H1 (cell line): ENCODE results near the gene ADAMTSL2. TPM values are rescaled to one million over a fixed set of nuclear protein-coding genes. Genes with fewer than 3 reads are reported as not detected.

ENCODE experiments used
- CTCF ChIA-PET: fragments of 300-600 bp; sonication (Branson Sonifier 250); formaldehyde crosslinking; loops from one replicate; lab custom pipeline; 2021; ENCODE audit not compliant: partially characterized antibody; lab: Charles Lee
- POLR2A ChIA-PET: fragments of 300-600 bp; sonication (Branson Sonifier 250); formaldehyde crosslinking; loops from one replicate; lab custom pipeline; 2021; ENCODE audit warnings: inconsistent platforms; ENCODE audit not compliant: partially characterized antibody; lab: Charles Lee
- DNase-seq, 2 experiments: peaks; one replicate each; pipeline versions ENCODE4 v3.0.0 to v3.0.0-alpha.2; 2010 to 2022; ENCODE audit warnings: low spot score in 2 of 2, low read depth in 1 of 2, mixed read lengths in 1 of 2
- FAIRE-seq: peaks from 2 replicates; lab custom pipeline; 2011; peaks lifted over from hg19 to GRCh38; lab: Jason Lieb, UNC
- H2AFZ ChIP-seq: 2 replicates; pipeline ENCODE4 v1.8.1; 2012; ENCODE audit warnings: low read length, inconsistent platforms
- H2AK5ac ChIP-seq: 2 replicates; pipeline ENCODE4 v1.6.1; 2013; ENCODE audit warnings: low read depth, low read length
- H2BK120ac ChIP-seq: replicated peaks from 2 replicates; pipeline ENCODE3; 2013; ENCODE audit warnings: low read depth, low read length, inconsistent platforms
- H2BK12ac ChIP-seq: 2 replicates; pipeline ENCODE4 v1.6.1; 2013; ENCODE audit warnings: low read depth, low read length
- H2BK15ac ChIP-seq: 2 replicates; pipeline ENCODE4 v1.6.1; 2013; ENCODE audit warnings: low read length
- H2BK20ac ChIP-seq: 2 replicates; pipeline ENCODE4 v1.6.1; 2013; ENCODE audit warnings: low read length
- H2BK5ac ChIP-seq: 2 replicates; pipeline ENCODE4 v1.6.1; 2013; ENCODE audit warnings: low read depth, low read length
- H3K14ac ChIP-seq: 2 replicates; pipeline ENCODE4 v1.6.1; 2013; ENCODE audit warnings: inconsistent platforms; ENCODE audit not compliant: insufficient read length
- H3K18ac ChIP-seq: 2 replicates; pipeline ENCODE4 v1.6.1; 2013; ENCODE audit warnings: low read length; ENCODE audit errors: extremely low read depth
- H3K23ac ChIP-seq: 2 replicates; pipeline ENCODE4 v1.6.1; 2013; ENCODE audit warnings: inconsistent platforms; ENCODE audit not compliant: insufficient read length
- H3K23me2 ChIP-seq: 2 replicates; pipeline ENCODE4 v1.6.1; 2013; ENCODE audit warnings: low read depth, low read length
- H3K27ac ChIP-seq: 2 replicates; pipeline ENCODE4 v1.6.1; 2011; ENCODE audit warnings: low read depth, low read length, inconsistent platforms
- H3K27me3 ChIP-seq, 4 experiments: replicated peaks in 1 of 4; 1 replicate in 1 of 4; 2 replicates in 3 of 4; pipeline versions ENCODE4 v1.6.1 to v1.8.1; 2011 to 2013; ENCODE audit warnings: low read length in 3 of 4, mild to moderate bottlenecking in 3 of 4, inconsistent platforms in 2 of 4, mixed read lengths in 2 of 4, moderate library complexity in 1 of 4; ENCODE audit not compliant: control insufficient read depth in 3 of 4, insufficient read depth in 3 of 4; ENCODE audit errors: extremely low read depth in 1 of 4
- H3K36me3 ChIP-seq, 4 experiments: 2 replicates each; pipeline versions ENCODE4 v1.6.1 to v1.8.1; 2011 to 2013; ENCODE audit warnings: mild to moderate bottlenecking in 4 of 4, low read length in 3 of 4, moderate library complexity in 2 of 4, control low read depth in 1 of 4, inconsistent platforms in 1 of 4; ENCODE audit not compliant: insufficient read depth in 4 of 4, control insufficient read depth in 2 of 4
- H3K4ac ChIP-seq: replicated peaks from 2 replicates; pipeline ENCODE3; 2013; ENCODE audit warnings: low read length, low read depth, mixed read lengths, inconsistent platforms; ENCODE audit not compliant: insufficient read length
- H3K4me1 ChIP-seq, 4 experiments: replicated peaks in 1 of 4; 1 replicate in 1 of 4; 2 replicates in 3 of 4; pipeline versions ENCODE4 v1.6.1 to v1.8.1; 2011 to 2013; ENCODE audit warnings: low read length in 3 of 4, inconsistent platforms in 2 of 4, mixed read lengths in 1 of 4; ENCODE audit not compliant: insufficient read depth in 4 of 4, control insufficient read depth in 3 of 4
- H3K4me2 ChIP-seq, 2 experiments: 2 replicates each; pipeline versions ENCODE4 v1.6.1 to v1.8.1; 2011 to 2013; ENCODE audit warnings: low read depth in 2 of 2, low read length in 2 of 2, control low read depth in 1 of 2, inconsistent platforms in 1 of 2, mild to moderate bottlenecking in 1 of 2; ENCODE audit not compliant: insufficient read depth in 1 of 2
- H3K4me3 ChIP-seq, 4 experiments: fragments of 200-600, 300-600 bp in 1 of 4; sonication (generic), shearing (Covaris generic), sonication (Bioruptor Twin) in 1 of 4; 2 replicates each; pipeline versions ENCODE4 v1.5.1 to v1.8.1; 2011 to 2016; ENCODE audit warnings: low read length in 4 of 4, low read depth in 3 of 4, control low read depth in 2 of 4, inconsistent platforms in 2 of 4, mild to moderate bottlenecking in 2 of 4, mixed read lengths in 1 of 4, moderate library complexity in 1 of 4; ENCODE audit not compliant: insufficient read depth in 2 of 4; ENCODE audit errors: extremely low read depth in 1 of 4
- H3K56ac ChIP-seq: replicated peaks from 2 replicates; pipeline ENCODE3; 2013; ENCODE audit warnings: low read depth, mild to moderate bottlenecking, mixed read lengths, low read length, inconsistent platforms; ENCODE audit not compliant: insufficient read length
- H3K79me1 ChIP-seq: 2 replicates; pipeline ENCODE4 v1.6.1; 2013; ENCODE audit warnings: low read depth, low read length, control low read depth
- H3K79me2 ChIP-seq, 2 experiments: 2 replicates each; pipeline versions ENCODE4 v1.6.1 to v1.8.1; 2012 to 2013; ENCODE audit warnings: low read length in 2 of 2, mild to moderate bottlenecking in 2 of 2, inconsistent platforms in 1 of 2; ENCODE audit not compliant: insufficient read depth in 2 of 2, control insufficient read depth in 1 of 2
- H3K9ac ChIP-seq, 4 experiments: replicated peaks in 1 of 4; 1 replicate in 1 of 4; 2 replicates in 3 of 4; pipeline versions ENCODE4 v1.6.1 to v1.8.1; 2011 to 2013; ENCODE audit warnings: low read depth in 3 of 4, low read length in 3 of 4, control low read depth in 2 of 4, mild to moderate bottlenecking in 2 of 4, moderate library complexity in 2 of 4, inconsistent platforms in 1 of 4; ENCODE audit errors: extremely low read depth in 1 of 4
- H3K9me3 ChIP-seq, 2 experiments: 2 replicates each; pipeline versions ENCODE4 v1.6.1 to v1.8.1; 2012 to 2013; ENCODE audit warnings: mild to moderate bottlenecking in 2 of 2, moderate library complexity in 2 of 2, control low read depth in 1 of 2, inconsistent platforms in 1 of 2, low read depth in 1 of 2, low read length in 1 of 2, mixed read lengths in 1 of 2; ENCODE audit not compliant: insufficient read depth in 2 of 2
- H4K20me1 ChIP-seq, 2 experiments: replicated peaks in 1 of 2; 2 replicates each; pipeline versions ENCODE3 to v1.8.1; 2011 to 2013; ENCODE audit warnings: inconsistent platforms in 2 of 2, low read length in 2 of 2, mild to moderate bottlenecking in 1 of 2; ENCODE audit not compliant: insufficient read depth in 2 of 2, control insufficient read depth in 1 of 2
- H4K5ac ChIP-seq: 2 replicates; pipeline ENCODE4 v1.6.1; 2013; ENCODE audit warnings: low read length, low read depth, mixed read lengths, inconsistent platforms; ENCODE audit not compliant: insufficient read length
- H4K8ac ChIP-seq: 2 replicates; pipeline ENCODE4 v1.8.0; 2013; ENCODE audit warnings: mild to moderate bottlenecking, moderate library complexity, low read length, inconsistent platforms; ENCODE audit not compliant: insufficient read depth; ENCODE audit errors: extremely low read depth
- H4K91ac ChIP-seq: replicated peaks from 2 replicates; pipeline ENCODE3; 2013; ENCODE audit warnings: low read length, mixed read lengths, inconsistent platforms; ENCODE audit not compliant: insufficient read length
- BACH1 ChIP-seq: IDR thresholded peaks from 2 replicates; pipeline ENCODE4 v1.6.1; 2012; ENCODE audit warnings: low read length, improper control_type of control experiment
- CBX5 ChIP-seq: fragments of 300-800, 300-1000 bp; sonication (generic); IDR thresholded peaks from 2 replicates; pipeline ENCODE4 v1.7.1; 2016; ENCODE audit warnings: antibody characterized with exemption, low read length, low read depth
- EGR1 ChIP-seq: IDR thresholded peaks from 2 replicates; pipeline ENCODE4 v1.6.1; 2011; ENCODE audit warnings: low read depth, low read length, borderline replicate concordance
- POLR2A ChIP-seq, 2 experiments: IDR thresholded peaks; 1 replicate in 1 of 2; 2 replicates in 1 of 2; pipeline ENCODE4 v1.6.1; 2011; ENCODE audit warnings: low read depth in 2 of 2, low read length in 2 of 2, mild to moderate bottlenecking in 2 of 2; ENCODE audit errors: control extremely low read depth in 1 of 2
- POLR2AphosphoS5 ChIP-seq: IDR thresholded peaks from 2 replicates; pipeline ENCODE4 v1.6.1; 2011; ENCODE audit warnings: low read depth, low read length
- RAD21 ChIP-seq, 2 experiments: IDR thresholded peaks in 1 of 2; conservative IDR thresholded peaks in 1 of 2; 2 replicates each; pipeline ENCODE4 v1.6.1; 2011; ENCODE audit warnings: low read depth in 2 of 2, low read length in 2 of 2, improper control_type of control experiment in 1 of 2, inconsistent platforms in 1 of 2, mild to moderate bottlenecking in 1 of 2, moderate library complexity in 1 of 2
- SUZ12 ChIP-seq: fragments of 200-600 bp; sonication (generic); IDR thresholded peaks from 2 replicates; pipeline ENCODE4 v1.6.1; 2012; ENCODE audit warnings: mild to moderate bottlenecking, inconsistent platforms, low read length, moderate library complexity, mixed read lengths
- TAF1 ChIP-seq: IDR thresholded peaks from 2 replicates; pipeline ENCODE4 v1.6.1; 2011; ENCODE audit warnings: mild to moderate bottlenecking, low read depth, low read length
- TCF12 ChIP-seq: IDR thresholded peaks from 2 replicates; pipeline ENCODE4 v1.6.1; 2011; ENCODE audit warnings: low read depth, mild to moderate bottlenecking, low read length
- YY1 ChIP-seq: IDR thresholded peaks from 2 replicates; pipeline ENCODE4 v1.6.1; 2011; ENCODE audit warnings: low read depth, mild to moderate bottlenecking, low read length
- WGBS, 2 experiments: shearing (Covaris generic) in 1 of 2; methylation state at CpG; one replicate each; pipeline versions ENCODE4 v1.1.6 to v1.1.7; 2013 to 2015; ENCODE audit warnings: low lambda C conversion rate in 2 of 2, mixed read lengths in 2 of 2, inconsistent platforms in 1 of 2, low coverage in 1 of 2, missing lambda C conversion rate in 1 of 2; ENCODE audit not compliant: insufficient replicate concordance in 2 of 2, insufficient coverage in 1 of 2, insufficient read length in 1 of 2; ENCODE audit errors: extremely low coverage in 1 of 2, missing lambda C conversion rate in 1 of 2; 5-methylcytosine and 5-hydroxymethylcytosine counted together
- polyA plus RNA-seq, 7 experiments: library from polyadenylated mRNA; depleted of rRNA in 3 of 7; stranded (reverse) in 5 of 7; unstranded in 2 of 7; fragments of >200 nt in 5 of 7; fragments of 200-250 nt in 2 of 7; gene quantifications; 1 replicate in 5 of 7; 2 replicates in 1 of 7; 4 replicates in 1 of 7; pipeline versions ENCODE4 v1.2.1 to v1.2.3, GENCODE V29; 2011 to 2013; ENCODE audit warnings: missing spikeins in 2 of 7, mixed read lengths in 2 of 7
- total RNA-seq: library from RNA; stranded (reverse); fragmentation: NEBNext Ultra II Directional; extraction: Animal tissue kit (Norgen Biotek cat#: 25700); gene quantifications from 2 replicates; pipeline ENCODE4 v1.2.1, GENCODE V29; 2021

Gene ADAMTSL2
- total and polyA plus RNA-seq, 2 of the 8 experiments (the other 6 are each of a cell fraction or from before 2014, with no cell fraction given): 0.74 to 0.76 TPM

- Histone ChIP-seq H3K18ac (no peak overlapping the region), H3K27ac (no peak overlapping the region), H4K8ac (no peak overlapping the region), H3K9ac (no peak overlapping the region), H2AK5ac (no peak overlapping the region), H4K91ac (no peak overlapping the region), H4K5ac (no peak overlapping the region), H3K23me2 (no peaks in the 10 kb centered on the region), H2BK20ac (no peak overlapping the region), H2BK12ac (no peak overlapping the region), H2AFZ (no peak overlapping the region), H3K27me3 (peaks cover 0 to 4% (median 3%) of the 10 kb centered on the region in 4 experiments; a peak in 3 of 7 replicates), H3K23ac (no peak overlapping the region), H3K4me2 (no peak overlapping the region), H3K36me3 (no peaks in the 10 kb centered on the region), H4K20me1 (no peaks in the 10 kb centered on the region), H3K14ac (no peak overlapping the region), H3K79me2 (no peaks in the 10 kb centered on the region), H2BK5ac (no peak overlapping the region), H2BK120ac (no peak overlapping the region), H3K9me3 (no peaks in the 10 kb centered on the region), H3K56ac (no peak overlapping the region), H2BK15ac (no peak overlapping the region), H3K4ac (no peak overlapping the region), H3K4me3 (no peak overlapping the region), H3K4me1 (no peaks in the 10 kb centered on the region), H3K79me1 (no peaks in the 10 kb centered on the region)
- no peak for DNase-seq
- CTCF ChIA-PET: interaction anchor here (1.0 to 1.9 kb wide), 5 partner anchors 14 to 94 kb away, joined by 3 to 6 read pairs (median 5); no protein-coding TSS in a partner anchor
- 91% methylated on average over 13 of the region's 13 CpGs; no CpG with 5 or more reads in 1 of the 2 experiments for WGBS, 2 experiments
- POLR2A ChIA-PET: interaction anchor here (0.7 kb wide), 1 partner anchor 21 kb away, joined by 3 read pairs; no protein-coding TSS in a partner anchor
- FAIRE-seq: no peak
- TF ChIP-seq POLR2A (IDR thresholded peaks at IDR 0.05; ENCODE audit: control extremely low read depth in 1 of 2, low read depth in 2 of 2, low read length in 2 of 2): no peak
- no peak for TF ChIP-seq RAD21 (IDR thresholded peaks at IDR 0.05 in 1 of 2, conservative IDR thresholded peaks at IDR 0.05 in 1 of 2; ENCODE audit: low read depth in 2 of 2, low read length in 2 of 2)
- no peak for TF ChIP-seq TCF12
- TF ChIP-seq EGR1: no peak
- TF ChIP-seq POLR2AphosphoS5: no peak
- no peak for TF ChIP-seq SUZ12
- no peak for TF ChIP-seq CBX5
- TF ChIP-seq BACH1: no peak
- TF ChIP-seq TAF1: no peak
- no peak for TF ChIP-seq YY1
Observed at GRCh38 chr9:133616643-133617405, 82.3 kb downstream of the ADAMTSL2 start.
